ENCODE measurements around the gene ANKFN1.
"Not testable (repeated sequence)": the region's sequence is repeated elsewhere in the genome, so short reads cannot be mapped to it uniquely, and the experiment has no call there.

Gene ANKFN1

DNA sequence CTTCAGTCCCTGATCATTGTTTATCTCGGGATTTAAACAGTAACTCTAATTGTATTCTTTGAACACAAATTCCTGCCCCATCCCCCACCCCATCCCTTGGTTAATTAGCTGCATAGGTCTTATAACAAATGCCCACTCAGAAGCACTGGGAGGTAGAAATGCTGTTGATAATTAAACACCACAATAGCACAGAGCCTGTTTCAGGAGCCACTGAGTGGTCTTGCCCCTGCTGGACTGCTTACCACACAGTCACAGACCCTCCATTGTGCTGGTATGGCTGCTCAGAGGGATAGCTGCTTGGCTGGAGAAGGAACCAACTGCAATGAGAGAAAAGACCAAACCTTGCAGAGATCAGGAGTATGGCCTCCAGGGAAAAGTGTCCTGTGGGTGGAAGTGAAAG is 214.1 kb downstream of the ANKFN1 start:
- Mint-ChIP-seq H3K9me3 (ENCODE audit: low read depth) (no peaks in the 10 kb centered on the region), H3K27ac (no peak overlapping the region), H3K4me1 (ENCODE audit: low read depth) (no peaks in the 10 kb centered on the region), H3K36me3 (no peaks in the 10 kb centered on the region), H3K27me3 (peaks cover 4% of the 10 kb centered on the region), H3K4me3 (no peak overlapping the region)

DNA sequence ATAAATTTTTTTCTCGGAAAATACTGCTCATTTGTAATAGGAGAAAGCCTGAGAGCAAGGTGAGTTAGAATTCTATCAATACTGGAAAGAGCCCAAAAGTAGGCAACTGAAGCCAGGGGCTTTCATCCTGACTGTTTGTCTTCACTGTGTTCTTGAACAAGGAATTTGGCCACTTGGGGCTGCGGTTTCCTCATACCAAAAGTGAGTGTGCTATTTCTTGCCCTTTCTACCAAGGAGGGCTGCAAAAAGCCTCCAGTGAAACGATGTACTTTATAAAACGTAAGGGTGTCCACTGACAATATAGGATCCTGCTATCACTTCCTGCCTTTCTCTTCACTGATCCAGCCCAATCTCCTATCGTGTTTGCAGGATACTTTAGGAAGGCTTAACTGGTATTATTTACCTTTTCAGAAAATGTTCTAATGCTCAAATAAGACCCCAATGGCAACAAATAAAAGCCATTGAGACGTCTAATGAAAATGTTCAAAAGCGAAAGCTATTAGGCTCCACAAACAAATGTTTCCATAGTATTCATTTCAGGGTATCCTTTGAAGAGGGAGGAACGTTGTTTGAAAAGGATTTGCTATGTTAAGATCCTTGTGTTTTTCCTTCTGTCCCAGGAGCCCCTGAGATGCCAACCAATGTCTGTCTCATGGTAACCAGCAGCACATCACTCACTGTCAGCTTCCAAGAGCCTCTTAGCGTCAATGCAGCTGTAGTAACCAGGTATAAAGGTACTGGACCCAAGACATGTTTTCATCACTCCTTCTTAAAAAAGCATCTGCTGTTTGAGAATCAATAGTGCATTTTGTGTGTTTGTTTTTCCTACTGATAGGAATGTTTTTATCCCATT is 220.9 kb downstream of the ANKFN1 start:
- Mint-ChIP-seq H3K4me3 (no peak overlapping the region), H3K36me3 (no peaks in the 10 kb centered on the region), H3K4me1 (ENCODE audit: low read depth) (no peaks in the 10 kb centered on the region), H3K27ac (no peak overlapping the region), H3K27me3 (peaks cover 4% of the 10 kb centered on the region), H3K9me3 (ENCODE audit: low read depth) (no peaks in the 10 kb centered on the region)

DNA sequence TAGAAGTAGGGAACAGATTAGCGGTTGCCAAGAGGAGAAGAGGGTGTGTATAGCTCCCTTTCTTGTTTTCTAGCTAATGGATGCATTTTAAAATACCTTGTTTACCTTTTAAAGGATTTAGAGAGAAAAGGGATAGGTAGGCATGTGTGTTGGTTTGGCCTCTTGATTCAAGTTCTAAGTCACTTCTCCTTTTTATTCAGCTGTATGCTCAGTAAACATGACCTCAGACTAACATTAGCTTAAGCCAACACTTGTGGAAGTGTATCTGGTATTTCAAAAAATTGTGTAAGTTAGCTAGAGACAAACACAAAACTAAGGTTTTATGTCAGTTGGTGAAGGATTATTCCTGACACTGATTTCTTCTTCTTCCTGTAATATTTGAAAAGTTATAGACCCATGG is 236.1 kb downstream of the ANKFN1 start:
- Mint-ChIP-seq H3K4me3 (no peak overlapping the region), H3K4me1 (ENCODE audit: low read depth) (no peaks in the 10 kb centered on the region), H3K27ac (no peak overlapping the region), H3K27me3 (peaks cover 7% of the 10 kb centered on the region), H3K36me3 (no peaks in the 10 kb centered on the region), H3K9me3 (ENCODE audit: low read depth) (peaks cover 4% of the 10 kb centered on the region)

DNA sequence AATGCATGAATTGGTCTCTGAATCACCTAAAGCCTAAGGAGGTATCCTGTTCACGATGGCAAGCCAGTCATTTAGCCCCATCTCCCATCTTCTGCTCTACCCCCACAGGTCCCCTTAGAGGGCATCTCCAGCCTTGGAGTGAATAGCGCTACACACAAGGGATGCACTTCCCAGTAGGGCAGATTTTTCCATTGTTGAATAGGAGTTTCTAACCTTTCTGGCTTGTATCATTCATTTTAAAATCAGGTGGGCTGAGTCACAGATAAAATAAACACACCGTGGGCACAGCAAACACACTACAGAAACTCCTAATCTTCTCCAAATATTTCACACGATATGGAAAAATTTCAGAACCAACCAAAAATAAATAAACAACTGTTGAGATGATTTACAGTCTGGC is 239.0 kb downstream of the ANKFN1 start:
- Mint-ChIP-seq H3K9me3 (ENCODE audit: low read depth) (peaks cover 4% of the 10 kb centered on the region), H3K36me3 (no peaks in the 10 kb centered on the region), H3K27me3 (peaks cover 7% of the 10 kb centered on the region), H3K4me1 (ENCODE audit: low read depth) (no peaks in the 10 kb centered on the region), H3K4me3 (no peak overlapping the region), H3K27ac (no peak overlapping the region)

DNA sequence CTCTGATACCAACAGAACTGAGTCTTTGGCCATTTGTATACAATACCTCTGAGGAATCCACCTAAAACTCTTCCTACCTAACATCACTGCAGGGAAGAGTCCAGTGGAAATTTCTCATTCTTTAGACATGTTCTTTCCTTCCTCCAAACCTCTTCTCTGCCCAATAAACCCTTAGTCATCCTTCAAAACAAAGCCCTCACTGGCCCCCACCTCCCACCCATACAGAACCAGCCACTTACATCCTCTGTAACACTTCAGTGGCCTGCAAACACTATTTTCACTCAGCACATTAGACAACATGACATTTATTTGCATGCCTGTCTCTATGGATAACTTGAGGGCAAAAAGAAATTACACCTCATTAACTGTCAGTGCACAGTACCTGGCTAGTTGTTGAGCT is 239.9 kb downstream of the ANKFN1 start:
- Mint-ChIP-seq H3K36me3 (no peaks in the 10 kb centered on the region), H3K9me3 (ENCODE audit: low read depth) (peaks cover 4% of the 10 kb centered on the region), H3K4me3 (no peak overlapping the region)

DNA sequence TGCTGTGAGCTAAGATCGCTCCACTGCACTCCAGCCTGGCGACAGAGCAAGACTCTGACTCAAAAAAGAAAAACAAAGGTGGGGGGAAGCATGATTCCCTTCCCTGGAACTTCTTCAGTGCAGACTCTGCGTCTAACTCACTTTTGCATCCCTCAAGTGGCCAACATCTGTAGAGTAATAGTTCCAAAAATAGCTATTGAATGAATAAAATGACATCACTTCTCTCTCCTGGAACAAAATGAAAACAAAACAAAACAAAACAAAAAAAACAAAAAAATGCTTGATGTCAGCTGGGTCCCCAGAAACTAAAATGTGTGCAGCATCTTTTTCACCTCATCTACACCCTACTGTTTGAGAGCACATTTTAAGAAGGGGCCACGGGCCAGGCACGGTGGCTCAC is 242.5 kb downstream of the ANKFN1 start:
- Mint-ChIP-seq H3K27ac (no peak overlapping the region), H3K36me3 (no peaks in the 10 kb centered on the region), H3K4me3 (no peak overlapping the region), H3K27me3 (peaks cover 5% of the 10 kb centered on the region), H3K4me1 (ENCODE audit: low read depth) (no peaks in the 10 kb centered on the region), H3K9me3 (ENCODE audit: low read depth) (no peaks in the 10 kb centered on the region)

More for the DNA sequence above, 239.9 kb downstream of the ANKFN1 start:
- Mint-ChIP-seq H3K27ac (no peak overlapping the region), H3K27me3 (peaks cover 7% of the 10 kb centered on the region), H3K4me1 (ENCODE audit: low read depth) (no peaks in the 10 kb centered on the region)

DNA sequence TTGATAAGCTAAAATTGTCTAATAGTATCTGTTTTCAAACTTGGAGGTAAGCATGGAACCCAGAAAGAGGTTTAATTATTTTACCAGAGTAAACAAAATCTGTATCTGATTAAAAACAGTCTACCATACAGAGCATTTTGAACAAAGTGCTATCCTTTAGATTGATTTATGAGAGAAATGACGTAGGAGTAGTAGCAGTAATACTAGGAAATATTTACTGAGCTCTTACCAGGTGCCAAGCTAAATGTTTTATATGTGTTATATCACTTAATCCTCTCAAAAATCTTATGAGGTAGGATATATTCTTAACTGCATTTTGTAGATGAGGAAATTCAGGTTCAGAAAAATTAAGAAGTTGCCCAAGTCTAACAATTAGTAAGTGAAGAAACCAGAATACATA is 253.8 kb downstream of the ANKFN1 start:
- H3K4me1 Mint-ChIP-seq (ENCODE audit: low read depth), result no peaks in the 10 kb centered on the region
- no peaks in the 10 kb centered on the region for H3K9me3 Mint-ChIP-seq (ENCODE audit: low read depth)
- H3K36me3 Mint-ChIP-seq, result peaks cover 7% of the 10 kb centered on the region
- H3K27ac Mint-ChIP-seq, result no peak overlapping the region
- H3K27me3 Mint-ChIP-seq, result peaks cover 11% of the 10 kb centered on the region
- no peak overlapping the region for H3K4me3 Mint-ChIP-seq

DNA sequence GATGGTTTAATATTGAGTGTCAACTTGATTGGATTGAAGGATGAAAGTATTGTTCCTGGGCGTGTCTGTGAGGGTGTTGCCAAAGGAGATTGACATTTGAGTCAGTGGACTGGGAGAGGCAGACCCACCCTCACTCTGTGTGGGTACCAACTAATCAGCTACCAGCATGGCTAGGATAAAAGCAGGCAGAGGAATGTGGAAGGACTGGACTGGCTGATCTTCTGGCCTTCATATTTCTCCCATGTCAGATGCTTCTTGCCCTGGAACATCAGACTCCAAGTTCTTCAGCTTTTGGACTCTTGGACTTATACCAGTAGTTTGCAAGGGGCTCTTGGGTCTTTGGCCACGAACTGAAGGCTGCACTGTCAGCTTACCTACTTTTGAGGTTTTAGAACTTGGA is 259.1 kb downstream of the ANKFN1 start:
- not testable (repeated sequence) for H3K27me3 Mint-ChIP-seq

DNA sequence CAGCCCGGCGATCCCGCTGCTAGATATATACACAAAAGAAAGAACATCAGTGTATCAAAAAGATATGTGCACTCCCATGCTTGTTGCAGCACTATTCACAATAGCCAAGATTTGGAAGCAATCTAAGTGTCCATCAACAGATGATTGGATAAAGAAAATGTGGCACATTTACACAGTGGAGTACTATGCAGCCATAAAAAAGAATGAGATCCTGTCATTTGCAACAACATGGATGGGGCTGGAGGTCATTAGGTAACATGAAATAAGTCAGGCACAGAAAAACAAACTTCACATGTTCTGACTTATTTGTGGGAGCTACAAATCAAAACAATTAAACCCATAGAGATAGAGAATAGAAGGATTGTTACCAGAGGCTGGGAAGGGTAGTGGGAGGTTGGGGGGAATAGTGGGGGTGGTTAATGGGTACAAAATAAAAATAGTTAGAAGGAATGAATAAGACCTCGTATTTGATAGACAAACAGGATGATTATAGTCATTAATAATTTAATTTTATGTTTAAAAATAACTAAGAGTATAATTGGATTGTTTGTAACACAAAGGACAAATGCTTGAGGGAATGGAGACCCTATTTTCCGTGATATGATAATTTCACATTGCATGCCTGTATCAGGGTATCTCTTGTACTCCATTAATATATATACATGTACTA is 263.5 kb downstream of the ANKFN1 start:
- H3K4me3 Mint-ChIP-seq, result no peak overlapping the region
- peaks cover 5% of the 10 kb centered on the region for H3K36me3 Mint-ChIP-seq
- H3K27ac Mint-ChIP-seq, result no peak overlapping the region
- peaks cover 7% of the 10 kb centered on the region for H3K27me3 Mint-ChIP-seq
- H3K4me1 Mint-ChIP-seq (ENCODE audit: low read depth), result no peaks in the 10 kb centered on the region
- peaks cover 10% of the 10 kb centered on the region for H3K9me3 Mint-ChIP-seq (ENCODE audit: low read depth)

More for the DNA sequence above, 259.1 kb downstream of the ANKFN1 start:
- not testable (repeated sequence) for H3K27ac Mint-ChIP-seq; H3K4me3 Mint-ChIP-seq; H3K4me1 Mint-ChIP-seq (ENCODE audit: low read depth); H3K36me3 Mint-ChIP-seq
- peaks cover 10% of the 10 kb centered on the region for H3K9me3 Mint-ChIP-seq (ENCODE audit: low read depth)

DNA sequence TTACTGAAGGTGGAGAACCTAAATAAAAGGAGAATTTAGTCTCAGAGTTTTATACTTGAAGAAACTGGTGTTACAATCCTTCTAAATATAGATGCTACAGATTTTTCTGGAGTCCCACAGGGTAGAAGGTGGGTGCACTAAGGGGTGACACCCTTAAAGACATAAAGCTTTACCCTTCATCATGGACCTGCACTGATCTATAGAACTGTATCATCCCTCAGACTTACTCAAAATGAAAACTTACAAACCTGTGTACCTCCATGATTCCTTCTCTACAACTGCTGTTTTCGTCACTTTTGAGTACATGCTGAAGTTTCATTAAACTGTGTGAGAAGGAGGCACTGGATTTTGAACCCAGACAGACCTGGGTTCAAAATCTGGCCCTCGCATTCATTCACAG is 270.7 kb downstream of the ANKFN1 start:
- H3K9me3 Mint-ChIP-seq (ENCODE audit: low read depth), result no peaks in the 10 kb centered on the region
- peaks cover 17% of the 10 kb centered on the region for H3K4me1 Mint-ChIP-seq (ENCODE audit: low read depth)
- H3K36me3 Mint-ChIP-seq, result no peaks in the 10 kb centered on the region
- peaks cover 6% of the 10 kb centered on the region for H3K27me3 Mint-ChIP-seq
- no peak overlapping the region for H3K4me3 Mint-ChIP-seq
- H3K27ac Mint-ChIP-seq, result no peak overlapping the region

DNA sequence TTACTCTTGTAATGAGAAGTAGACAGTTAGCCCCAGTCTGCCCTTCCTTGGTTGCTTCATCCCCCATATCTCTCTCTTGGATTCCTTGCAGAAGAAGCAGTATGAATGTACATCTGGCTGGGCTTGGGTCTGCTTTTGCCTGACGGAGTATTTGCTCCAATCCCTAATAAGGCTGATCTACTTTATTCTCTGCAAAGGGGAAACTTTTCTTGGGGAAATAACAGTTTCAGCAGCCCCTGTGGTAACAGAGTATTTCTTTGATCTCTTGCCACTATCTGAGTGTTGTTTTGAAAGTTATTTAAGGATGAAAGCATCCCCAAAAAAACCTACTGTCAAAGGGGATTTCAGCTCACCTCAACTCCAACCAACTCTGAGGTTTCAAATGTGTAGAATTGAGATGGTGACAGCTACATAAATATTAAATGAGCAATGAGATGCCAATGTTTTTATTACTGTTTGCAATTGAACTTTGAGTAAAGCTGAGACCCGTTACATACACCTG is 271.3 kb downstream of the ANKFN1 start:
- Mint-ChIP-seq H3K4me3 (no peak overlapping the region), H3K9me3 (ENCODE audit: low read depth) (no peaks in the 10 kb centered on the region), H3K27ac (no peak overlapping the region), H3K36me3 (no peaks in the 10 kb centered on the region), H3K27me3 (peaks cover 6% of the 10 kb centered on the region), H3K4me1 (ENCODE audit: low read depth) (peaks cover 17% of the 10 kb centered on the region)

DNA sequence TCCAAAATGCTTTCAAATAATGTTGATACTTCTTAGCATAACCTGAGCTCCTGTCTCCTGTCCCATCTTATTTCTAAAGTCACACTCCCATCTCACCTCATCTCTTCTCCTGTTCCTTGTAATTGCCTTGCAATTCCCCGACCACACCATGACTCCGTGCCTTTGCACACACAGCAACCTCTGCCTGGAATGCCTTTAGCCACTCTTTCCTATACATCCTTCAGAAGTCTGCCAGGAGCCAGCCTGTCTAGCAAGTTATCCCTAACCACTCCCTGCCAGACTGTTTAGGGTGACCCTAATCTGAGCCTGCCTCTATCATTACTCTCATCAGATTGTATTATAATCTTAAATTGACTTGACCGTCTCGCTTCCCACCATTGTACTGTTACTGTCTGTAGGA is 272.2 kb downstream of the ANKFN1 start:
- H3K4me1 Mint-ChIP-seq (ENCODE audit: low read depth), result peaks cover 17% of the 10 kb centered on the region
- peaks cover 6% of the 10 kb centered on the region for H3K27me3 Mint-ChIP-seq
- H3K9me3 Mint-ChIP-seq (ENCODE audit: low read depth), result no peaks in the 10 kb centered on the region
- H3K27ac Mint-ChIP-seq, result no peak overlapping the region
- no peaks in the 10 kb centered on the region for H3K36me3 Mint-ChIP-seq
- no peak overlapping the region for H3K4me3 Mint-ChIP-seq

DNA sequence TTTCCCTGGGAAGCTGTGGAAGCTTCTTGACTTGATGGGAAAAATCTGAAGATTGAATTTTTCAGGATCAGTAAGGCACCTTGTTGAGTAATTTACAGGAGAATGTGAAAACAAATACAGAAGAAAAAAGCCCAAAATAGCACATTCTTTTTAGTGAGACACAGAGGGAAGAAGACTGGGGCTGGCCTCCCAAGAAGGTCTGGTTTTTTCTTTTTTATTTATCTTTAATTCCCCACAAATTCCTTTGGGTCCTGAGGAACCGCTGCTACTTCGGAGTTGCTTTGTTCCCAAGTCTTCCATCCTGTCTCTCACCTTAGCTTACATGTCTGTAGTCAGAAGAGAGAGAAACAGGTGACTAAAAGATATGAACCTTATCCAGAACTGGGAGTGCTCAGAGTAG is 273.6 kb downstream of the ANKFN1 start:
- Mint-ChIP-seq H3K27ac (no peak overlapping the region), H3K4me1 (ENCODE audit: low read depth) (peaks cover 17% of the 10 kb centered on the region), H3K9me3 (ENCODE audit: low read depth) (no peaks in the 10 kb centered on the region), H3K27me3 (peaks cover 6% of the 10 kb centered on the region), H3K4me3 (no peak overlapping the region), H3K36me3 (no peaks in the 10 kb centered on the region)

DNA sequence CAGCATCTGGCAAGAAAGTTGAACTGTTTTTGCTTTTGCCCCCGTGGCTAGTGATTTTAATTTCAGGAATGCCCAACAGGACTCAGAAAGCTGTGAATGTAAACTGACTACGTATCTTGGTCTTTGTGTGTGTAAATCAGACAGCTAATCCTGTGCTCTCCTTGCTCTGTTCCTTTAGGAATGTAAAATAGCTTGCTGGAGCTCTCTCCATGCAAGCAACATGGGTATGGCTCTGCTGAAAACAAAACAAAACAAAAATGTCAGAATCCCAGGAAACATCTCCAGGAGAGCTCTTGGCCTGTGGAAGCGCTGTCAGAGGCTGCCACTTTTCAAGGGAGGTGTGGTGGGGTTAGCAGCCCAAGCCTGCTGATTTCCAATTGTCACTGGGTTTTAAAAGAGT is 278.5 kb downstream of the ANKFN1 start:
- no peak overlapping the region for H3K4me3 Mint-ChIP-seq
- no peaks in the 10 kb centered on the region for H3K9me3 Mint-ChIP-seq (ENCODE audit: low read depth)
- no peak overlapping the region for H3K27ac Mint-ChIP-seq
- H3K27me3 Mint-ChIP-seq, result peaks cover 7% of the 10 kb centered on the region
- no peaks in the 10 kb centered on the region for H3K36me3 Mint-ChIP-seq
- no peaks in the 10 kb centered on the region for H3K4me1 Mint-ChIP-seq (ENCODE audit: low read depth)

DNA sequence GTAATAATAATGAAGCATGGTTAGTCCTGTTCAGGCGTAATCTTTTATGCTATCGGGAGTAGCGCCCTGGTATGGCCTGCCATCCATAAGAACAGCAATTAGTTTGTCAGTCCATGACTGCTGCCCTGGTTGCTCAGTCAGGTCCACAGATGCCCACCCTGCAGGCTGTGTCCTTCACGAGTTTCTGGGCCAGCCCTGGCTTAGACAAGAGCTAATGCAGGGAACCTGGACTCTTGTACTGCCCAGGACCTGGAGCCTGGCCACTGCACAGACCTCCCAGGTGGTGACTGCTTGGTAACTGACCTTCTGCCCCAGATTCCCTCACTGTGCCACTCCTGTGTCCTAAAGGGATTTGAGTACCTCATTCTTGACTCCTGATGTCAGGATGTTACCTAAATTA is 279.2 kb downstream of the ANKFN1 start:
- Mint-ChIP-seq H3K4me1 (ENCODE audit: low read depth) (no peaks in the 10 kb centered on the region), H3K27me3 (peaks cover 7% of the 10 kb centered on the region), H3K36me3 (no peaks in the 10 kb centered on the region), H3K27ac (no peak overlapping the region), H3K9me3 (ENCODE audit: low read depth) (no peaks in the 10 kb centered on the region), H3K4me3 (no peak overlapping the region)

All from activated naive CD8-positive, alpha-beta T cell (primary cell).